A549 (cell line): ENCODE results near the gene CWC25.

Experiments
- BHLHE40 ChIP-seq: IDR thresholded peaks from 2 replicates; pipeline ENCODE4 v1.6.1; 2012; ENCODE audit warnings: low read depth, low read length, inconsistent platforms
- CBX8 ChIP-seq: fragments of 200-600 bp; sonication (generic); IDR thresholded peaks from 2 replicates; pipeline ENCODE4 v1.6.1; 2016
- POLR2A ChIP-seq: IDR thresholded peaks from 2 replicates; pipeline ENCODE4 v1.6.1; 2012; ENCODE audit warnings: mild to moderate bottlenecking, low read length
- TFCP2L1 ChIP-seq: fragments of 250-450 bp; sonication (Bioruptor Pico); IDR thresholded peaks from 2 replicates; pipeline ENCODE4 v1.5.0; 2021; ENCODE audit warnings: mild to moderate bottlenecking
- TF ChIP-seq, protein P1 (sequence below): fragments of >200 bp; sonication (Bioruptor Twin); formaldehyde crosslinking; IDR thresholded peaks from 3 replicates; pipeline ENCODE4 v1.6.1; 2016
- TF ChIP-seq, protein P2 (sequence below): fragments of 450-650 bp; IDR thresholded peaks from 2 replicates; pipeline ENCODE4 v1.6.1; 2014; ENCODE audit warnings: antibody characterized with exemption
- TF ChIP-seq, protein P3 (sequence below): fragments of >200 bp; sonication (Bioruptor Twin); formaldehyde crosslinking; IDR thresholded peaks from 3 replicates; pipeline ENCODE4 v1.5.1; 2016

DNA sequence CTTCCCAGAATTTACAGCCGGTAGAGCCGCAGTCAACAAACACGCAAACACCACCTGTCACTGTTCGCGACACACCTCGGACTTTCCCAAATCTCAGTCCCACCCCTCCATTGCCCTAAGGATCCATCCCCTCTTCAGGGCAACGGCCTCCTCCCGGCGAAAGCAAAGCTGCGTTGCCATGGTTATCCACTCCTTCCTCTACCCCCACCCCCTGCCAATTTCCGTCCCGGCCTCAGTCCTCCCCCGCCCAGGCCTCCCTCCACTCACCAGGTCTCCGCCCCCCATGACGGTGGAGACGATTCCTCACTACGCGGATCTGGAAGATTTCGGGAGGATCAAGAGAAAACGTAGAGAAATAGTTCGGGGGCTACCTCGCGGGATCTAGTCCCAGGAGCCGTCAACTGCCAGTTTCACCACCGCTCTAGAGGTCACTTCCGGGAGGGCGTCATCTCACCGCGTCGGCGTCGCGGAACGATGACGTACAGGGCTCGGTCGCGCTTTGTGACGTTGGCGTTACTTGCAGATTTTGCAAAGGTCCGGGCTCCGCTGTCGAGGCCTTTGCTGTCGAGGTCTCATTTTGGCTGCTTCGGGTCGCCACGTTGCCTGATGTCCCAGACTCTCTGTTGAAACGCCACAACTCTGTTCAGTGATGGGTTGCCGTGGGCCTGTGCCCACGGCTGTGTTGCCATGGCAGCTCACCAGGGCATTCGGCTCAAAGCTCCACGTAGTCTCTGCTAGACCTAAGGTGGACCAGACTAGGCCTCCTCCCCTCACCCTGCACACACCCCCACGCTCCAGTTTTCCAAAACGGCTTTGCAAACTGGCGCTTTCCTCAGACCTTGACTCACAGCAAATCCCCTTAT lies at the start of gene CWC25:
- TF ChIP-seq, protein P1, sequence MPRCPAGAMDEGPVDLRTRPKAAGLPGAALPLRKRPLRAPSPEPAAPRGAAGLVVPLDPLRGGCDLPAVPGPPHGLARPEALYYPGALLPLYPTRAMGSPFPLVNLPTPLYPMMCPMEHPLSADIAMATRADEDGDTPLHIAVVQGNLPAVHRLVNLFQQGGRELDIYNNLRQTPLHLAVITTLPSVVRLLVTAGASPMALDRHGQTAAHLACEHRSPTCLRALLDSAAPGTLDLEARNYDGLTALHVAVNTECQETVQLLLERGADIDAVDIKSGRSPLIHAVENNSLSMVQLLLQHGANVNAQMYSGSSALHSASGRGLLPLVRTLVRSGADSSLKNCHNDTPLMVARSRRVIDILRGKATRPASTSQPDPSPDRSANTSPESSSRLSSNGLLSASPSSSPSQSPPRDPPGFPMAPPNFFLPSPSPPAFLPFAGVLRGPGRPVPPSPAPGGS, result peak; percentile 88; the same call in 1 of the 3 replicates
- peak; percentile 79; the same call in 1 of the 2 replicates for TF ChIP-seq TFCP2L1 (CRISPR knock-in tag)
- no peak for TF ChIP-seq BHLHE40
- TF ChIP-seq, protein P2, sequence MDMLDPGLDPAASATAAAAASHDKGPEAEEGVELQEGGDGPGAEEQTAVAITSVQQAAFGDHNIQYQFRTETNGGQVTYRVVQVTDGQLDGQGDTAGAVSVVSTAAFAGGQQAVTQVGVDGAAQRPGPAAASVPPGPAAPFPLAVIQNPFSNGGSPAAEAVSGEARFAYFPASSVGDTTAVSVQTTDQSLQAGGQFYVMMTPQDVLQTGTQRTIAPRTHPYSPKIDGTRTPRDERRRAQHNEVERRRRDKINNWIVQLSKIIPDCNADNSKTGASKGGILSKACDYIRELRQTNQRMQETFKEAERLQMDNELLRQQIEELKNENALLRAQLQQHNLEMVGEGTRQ, result no peak
- TF ChIP-seq CBX8, result no peak
- TF ChIP-seq, protein P3, sequence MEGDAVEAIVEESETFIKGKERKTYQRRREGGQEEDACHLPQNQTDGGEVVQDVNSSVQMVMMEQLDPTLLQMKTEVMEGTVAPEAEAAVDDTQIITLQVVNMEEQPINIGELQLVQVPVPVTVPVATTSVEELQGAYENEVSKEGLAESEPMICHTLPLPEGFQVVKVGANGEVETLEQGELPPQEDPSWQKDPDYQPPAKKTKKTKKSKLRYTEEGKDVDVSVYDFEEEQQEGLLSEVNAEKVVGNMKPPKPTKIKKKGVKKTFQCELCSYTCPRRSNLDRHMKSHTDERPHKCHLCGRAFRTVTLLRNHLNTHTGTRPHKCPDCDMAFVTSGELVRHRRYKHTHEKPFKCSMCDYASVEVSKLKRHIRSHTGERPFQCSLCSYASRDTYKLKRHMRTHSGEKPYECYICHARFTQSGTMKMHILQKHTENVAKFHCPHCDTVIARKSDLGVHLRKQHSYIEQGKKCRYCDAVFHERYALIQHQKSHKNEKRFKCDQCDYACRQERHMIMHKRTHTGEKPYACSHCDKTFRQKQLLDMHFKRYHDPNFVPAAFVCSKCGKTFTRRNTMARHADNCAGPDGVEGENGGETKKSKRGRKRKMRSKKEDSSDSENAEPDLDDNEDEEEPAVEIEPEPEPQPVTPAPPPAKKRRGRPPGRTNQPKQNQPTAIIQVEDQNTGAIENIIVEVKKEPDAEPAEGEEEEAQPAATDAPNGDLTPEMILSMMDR, result no peak
- TF ChIP-seq POLR2A, result peak; percentile 69
